GM18858 (cell line): ENCODE data around the gene HS3ST2.

Experiments
- ATAC-seq: cut with Tn5 transposase; IDR thresholded peaks from one replicate; pipeline ENCODE4 v1.9.1; 2021; ENCODE audit not compliant: unreplicated experiment

HS3ST2 gene

DNA sequence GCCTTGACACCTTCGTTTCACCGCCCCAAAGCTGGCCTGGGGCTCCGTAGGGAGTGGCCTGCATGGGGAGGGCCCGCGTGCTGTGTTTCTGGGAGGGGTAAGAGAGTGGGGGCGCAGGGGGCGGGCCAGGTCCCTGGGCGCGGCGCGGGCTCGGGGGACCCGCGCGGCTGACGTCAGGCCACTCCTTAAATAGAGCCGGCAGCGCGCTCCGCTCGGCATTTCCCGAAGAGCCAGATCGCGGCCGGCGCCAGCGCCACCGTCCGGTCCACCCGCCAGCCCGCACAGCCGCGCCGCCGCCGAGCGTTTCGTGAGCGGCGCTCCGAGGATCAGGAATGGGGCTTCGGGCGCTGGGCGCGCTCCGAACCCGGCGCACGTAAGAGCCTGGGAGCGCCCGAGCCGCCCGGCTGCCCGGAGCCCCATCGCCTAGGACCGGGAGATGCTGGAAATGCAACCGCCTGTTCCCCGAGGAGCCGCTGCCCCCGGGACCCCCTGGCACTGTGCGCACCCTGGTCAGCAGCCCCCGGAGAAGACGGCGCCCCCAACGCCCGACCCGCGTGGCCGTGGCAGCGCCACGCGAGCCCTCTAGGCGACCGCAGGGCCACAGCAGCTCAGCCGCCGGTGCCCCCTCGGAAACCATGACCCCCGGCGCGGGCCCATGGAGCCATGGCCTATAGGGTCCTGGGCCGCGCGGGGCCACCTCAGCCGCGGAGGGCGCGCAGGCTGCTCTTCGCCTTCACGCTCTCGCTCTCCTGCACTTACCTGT is at the start of gene HS3ST2:
HS3ST2 (plus strand) TSS at position 215 of the 763 bp plus-strand sequence; CDS start at position 664, 449 bp downstream.
- ATAC-seq = no peak

DNA sequence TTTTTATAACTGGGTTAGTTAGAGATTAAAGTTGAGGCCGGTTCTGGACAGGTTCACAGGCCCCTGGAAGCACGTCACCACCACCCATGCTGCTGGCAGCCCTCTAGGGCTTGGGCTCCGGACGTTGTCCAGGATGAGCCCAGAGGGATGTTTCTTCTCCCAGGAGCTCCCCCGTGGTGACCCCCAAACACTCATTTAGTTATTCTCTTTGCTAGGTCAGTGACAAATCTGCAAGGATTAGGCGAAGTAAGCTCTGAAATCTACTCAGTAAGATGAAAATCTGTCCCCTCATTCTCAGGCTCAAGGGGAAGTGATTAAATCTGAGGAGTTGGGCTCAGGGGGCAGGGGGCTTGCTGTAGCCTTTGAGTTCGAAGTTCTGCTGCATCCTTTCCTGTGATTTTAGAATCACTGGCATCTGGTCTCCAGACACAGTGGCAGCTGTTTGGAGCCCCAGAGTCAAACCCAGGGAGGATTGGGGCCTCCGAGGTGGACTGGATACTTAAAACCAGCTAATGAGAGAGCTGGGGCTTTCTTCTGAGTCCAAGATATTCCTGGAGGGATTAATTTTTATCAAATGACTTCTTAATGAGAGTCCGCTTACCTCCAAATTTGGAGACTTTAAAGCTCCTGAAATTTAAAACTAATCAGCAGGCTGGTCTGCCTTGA is 49.2 kb upstream of the HS3ST2 start:
- no peak for ATAC-seq

DNA sequence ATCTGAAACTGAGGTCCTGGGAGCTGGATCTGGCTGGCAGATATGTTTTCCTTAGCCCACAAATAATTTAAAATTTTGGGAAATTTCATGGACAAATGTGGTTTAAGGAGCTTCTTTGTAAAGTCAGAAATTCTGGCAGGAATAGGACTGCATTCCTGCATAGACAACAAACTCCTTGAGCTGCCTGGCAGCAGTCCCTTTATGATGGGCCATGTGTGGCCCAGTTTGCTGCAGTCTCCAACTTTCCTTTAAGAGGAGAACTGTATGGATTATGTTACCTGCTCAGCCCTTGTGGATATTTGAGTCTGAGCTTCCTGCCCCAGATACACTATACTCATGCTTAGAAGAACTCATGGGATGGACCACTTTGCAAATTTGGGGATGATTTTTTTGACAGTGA is 48.5 kb upstream of the HS3ST2 start:
- no peak for ATAC-seq

DNA sequence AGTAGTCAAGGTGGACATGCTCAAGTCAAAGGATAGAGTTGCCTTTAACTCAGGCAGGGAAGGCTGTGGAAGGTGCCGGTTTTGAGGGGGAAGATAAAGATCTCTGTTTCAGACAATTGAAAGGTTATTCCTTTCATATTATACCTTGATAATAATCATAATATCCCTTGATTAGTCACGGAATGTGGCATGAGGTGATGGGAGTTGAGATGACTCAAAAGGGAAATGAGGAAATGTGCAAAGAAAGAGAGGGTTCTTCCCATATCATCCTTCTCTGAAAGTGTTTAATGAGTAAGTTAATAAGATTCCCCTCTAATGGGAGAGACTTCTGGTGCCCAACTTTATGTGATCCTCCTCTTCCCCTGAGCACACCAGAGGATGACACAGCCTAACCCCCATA is 43.1 kb upstream of the HS3ST2 start:
- ATAC-seq = no peak

DNA sequence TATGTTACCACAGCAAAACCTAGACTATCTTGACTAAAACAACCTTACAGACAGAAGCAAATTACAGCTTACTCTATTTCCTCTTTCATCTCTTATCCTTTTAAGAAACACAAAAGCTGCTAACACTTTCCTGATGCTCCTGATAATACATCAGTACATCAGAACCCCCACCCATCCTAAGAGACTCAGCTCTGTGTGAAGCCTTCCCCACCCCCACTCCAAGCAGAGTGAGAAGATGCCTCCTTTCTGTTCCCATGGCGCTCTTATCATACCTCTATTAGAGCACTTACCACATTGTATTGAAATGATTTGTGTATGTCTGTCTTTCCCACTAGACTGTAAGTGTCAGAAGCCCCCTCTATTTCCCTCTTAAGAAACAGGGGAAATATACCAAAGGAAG is 42.4 kb upstream of the HS3ST2 start:
- no peak for ATAC-seq

DNA sequence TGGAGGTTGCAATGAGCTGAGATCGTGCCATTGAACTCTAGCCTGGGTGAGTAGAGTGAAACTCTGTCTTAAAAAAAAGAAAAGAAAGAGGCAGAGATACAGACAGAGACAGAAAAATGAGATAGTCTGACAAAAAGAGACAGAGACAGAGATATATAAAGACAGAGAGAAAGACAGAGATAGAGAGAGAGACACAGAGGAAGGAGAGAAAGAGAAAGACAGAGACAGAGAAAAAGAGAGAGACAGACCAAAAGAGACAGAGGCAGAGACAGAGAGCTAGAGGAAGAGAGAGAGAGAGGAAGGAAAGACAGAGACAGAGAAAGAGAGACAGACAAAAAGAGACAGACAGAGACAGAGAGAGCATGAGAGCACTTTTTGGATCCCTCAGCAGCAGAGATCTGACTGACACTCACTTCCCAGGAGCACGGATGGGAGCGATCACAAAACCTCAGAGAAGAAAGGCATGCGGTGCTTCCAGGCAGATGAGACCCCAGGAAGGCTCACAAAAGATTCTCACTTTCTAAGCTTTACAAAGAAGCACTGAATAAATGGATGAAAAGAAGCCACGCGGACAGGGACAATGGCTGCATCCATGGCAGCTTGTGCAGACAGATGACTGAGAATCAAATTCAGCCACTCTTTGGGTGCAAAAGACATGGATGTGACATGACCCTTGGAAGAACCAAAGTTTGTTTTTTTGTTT is 38.6 kb upstream of the HS3ST2 start:
- no peak for ATAC-seq

DNA sequence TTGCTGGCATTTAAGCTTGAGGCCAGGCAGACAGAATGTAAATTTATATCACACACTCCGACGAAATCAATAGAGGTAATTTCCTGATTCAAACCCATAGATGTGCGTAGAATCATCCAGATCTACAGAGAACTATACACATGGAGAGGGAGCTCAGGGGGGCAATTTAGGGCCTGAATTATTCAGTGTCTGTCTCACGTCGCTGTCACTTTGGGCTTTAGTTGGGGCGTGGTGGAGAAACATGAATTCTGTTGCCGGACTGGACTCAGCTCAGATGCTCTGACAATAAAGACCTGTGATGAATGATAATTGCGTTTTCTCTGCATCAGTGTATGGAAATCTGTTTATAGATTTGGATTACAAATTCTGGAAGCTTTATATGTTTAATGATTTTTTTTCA is 32.5 kb upstream of the HS3ST2 start:
- no peak for ATAC-seq

DNA sequence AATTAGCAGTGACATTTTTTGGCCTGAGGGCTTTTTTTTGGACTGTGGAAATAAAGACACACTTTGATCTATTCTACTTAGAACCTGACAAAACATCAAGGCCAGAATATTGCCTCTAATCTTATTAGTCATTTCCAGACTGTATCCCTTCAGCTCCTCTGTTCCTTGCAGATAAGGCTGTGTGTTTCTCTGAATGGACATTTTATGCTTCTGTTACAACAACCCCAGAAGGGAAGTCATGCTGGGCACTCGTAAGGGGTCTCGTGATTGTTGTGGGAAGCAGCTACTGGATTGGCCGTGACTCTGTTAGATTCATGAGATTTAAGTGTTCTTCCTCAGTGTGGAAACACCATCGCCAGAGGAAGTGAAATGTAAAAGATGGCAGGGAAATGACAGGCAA is 31.6 kb upstream of the HS3ST2 start:
- no peak for ATAC-seq

DNA sequence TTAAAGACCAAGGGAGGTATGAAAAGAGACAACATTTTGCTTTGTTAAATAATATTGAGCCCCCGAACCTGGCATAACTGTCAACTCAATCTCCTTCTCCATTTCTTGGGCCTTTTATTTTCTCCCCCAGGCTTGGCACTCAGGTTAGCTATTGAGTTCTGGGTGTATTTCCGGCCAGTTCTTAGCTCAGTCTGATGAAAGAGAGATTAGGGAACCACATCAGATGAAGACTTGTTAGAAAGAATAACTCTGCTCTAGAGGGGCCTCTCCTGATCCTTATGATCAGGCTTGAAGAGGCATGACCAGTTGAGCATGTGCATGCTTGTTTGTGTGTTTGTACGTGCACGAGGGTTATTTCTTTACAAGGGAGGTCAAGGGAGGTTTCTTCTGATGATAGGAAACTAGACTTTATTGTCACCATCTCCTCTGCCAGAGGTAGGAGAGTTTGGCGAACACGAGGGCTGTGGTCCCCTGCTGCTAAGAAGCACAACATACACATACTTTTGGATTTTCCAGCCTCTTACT is 29.2 kb upstream of the HS3ST2 start:
- no peak for ATAC-seq

DNA sequence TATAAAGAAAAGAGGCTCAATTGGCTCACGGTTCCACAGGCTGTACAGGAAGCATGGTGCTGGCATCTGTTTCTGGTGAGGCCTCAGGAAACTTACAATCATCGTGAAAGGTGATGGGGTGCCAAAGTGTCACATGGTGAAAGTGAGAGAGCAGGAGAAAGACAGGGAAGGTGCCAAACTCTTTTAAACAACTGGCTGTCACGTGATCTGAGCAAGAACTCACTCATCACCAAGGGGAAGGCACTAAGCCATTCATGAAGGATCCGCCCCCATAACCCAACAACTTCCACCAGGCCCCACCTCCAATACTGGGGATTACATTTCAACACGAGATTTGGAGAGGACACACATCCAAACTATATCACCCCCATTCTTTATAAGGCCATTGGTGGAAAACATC is 28.4 kb upstream of the HS3ST2 start:
- no peak for ATAC-seq

DNA sequence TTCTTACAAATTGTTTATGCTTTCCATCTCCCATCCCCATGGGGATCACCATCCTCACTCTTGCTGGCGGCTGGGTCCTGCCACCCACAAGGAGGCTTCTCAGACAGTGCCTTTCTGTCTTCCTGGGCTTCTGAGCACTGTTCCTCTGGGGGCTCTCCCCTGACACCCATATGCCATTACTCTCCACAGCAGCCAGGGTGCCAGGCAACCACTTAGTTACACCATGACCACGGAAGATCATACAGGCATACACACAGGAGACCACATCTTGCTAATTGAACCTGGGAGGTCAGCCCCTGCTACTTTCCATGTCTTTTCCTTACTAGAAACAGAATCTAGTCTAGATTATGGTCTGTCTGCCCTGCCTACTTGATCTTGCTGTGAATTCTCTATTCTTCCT is 27.7 kb upstream of the HS3ST2 start:
- no peak for ATAC-seq

DNA sequence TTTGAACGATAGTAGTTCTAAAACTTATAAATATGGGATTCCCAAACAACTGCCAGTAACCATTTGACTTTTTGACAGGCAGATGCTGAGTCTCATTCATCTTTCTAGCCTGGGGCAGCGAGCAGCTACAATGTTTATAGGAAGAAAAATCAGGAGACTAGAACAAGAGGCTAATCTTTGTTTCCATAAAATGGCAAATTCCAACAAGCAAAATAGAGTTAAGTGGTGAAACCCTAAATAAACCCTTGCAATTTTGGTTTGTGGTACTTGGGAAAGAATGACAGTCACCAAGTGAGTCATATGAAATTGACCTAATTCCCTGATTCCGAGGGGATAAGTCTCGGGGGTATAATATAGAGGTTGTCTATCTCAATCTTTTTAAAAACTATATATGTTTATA is 27.3 kb upstream of the HS3ST2 start:
- no peak for ATAC-seq

DNA sequence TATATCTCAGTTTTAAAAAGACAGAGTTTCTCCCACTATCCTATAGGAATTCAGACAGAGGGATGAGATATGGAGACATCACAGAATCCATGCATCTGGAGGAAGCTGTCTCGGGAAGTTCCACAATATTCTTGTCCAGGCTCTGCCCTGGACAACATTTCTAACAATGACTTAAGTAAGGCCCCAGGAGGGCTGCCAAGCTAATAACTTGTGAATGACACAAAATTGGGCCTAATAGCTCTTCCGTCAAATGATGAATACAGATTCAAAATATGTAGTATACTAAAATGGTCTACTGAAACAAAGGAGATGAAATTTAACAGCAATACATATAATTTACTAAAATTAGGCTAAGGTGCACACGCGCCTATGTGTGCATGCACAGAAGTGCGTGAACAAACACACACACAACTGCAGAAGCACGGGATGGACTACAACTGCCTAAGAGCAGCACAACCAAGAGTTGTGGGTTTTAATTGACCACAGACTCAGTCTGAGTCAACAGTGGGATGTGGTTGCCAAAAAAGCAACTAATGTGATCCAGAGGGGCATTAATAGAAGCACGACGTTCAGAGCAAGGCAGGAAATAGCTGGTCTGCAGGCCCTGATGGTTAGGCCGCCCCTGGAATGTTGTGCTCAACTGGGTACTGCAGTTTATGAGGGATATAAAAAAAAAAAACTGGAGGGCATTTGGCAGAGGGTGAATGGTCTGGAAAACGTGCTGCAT is 26.3 kb upstream of the HS3ST2 start:
- no peak for ATAC-seq

DNA sequence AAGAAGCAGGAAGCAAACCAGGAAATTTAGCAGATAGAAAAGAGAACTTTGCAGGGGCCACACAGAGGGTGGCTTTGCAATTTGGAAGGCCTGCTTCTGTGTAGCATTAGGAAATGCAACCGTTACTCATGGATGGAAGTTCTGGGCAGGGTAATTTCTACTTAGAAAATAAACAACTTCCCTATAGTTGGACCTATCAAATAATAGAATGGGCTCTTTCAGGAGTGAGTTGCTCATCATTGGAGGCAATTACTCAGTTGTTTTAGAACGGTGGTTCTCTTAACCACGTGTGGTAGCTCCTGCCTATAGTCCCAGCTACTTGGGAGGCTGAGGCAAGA is 25.8 kb upstream of the HS3ST2 start:
- no peak for ATAC-seq

DNA sequence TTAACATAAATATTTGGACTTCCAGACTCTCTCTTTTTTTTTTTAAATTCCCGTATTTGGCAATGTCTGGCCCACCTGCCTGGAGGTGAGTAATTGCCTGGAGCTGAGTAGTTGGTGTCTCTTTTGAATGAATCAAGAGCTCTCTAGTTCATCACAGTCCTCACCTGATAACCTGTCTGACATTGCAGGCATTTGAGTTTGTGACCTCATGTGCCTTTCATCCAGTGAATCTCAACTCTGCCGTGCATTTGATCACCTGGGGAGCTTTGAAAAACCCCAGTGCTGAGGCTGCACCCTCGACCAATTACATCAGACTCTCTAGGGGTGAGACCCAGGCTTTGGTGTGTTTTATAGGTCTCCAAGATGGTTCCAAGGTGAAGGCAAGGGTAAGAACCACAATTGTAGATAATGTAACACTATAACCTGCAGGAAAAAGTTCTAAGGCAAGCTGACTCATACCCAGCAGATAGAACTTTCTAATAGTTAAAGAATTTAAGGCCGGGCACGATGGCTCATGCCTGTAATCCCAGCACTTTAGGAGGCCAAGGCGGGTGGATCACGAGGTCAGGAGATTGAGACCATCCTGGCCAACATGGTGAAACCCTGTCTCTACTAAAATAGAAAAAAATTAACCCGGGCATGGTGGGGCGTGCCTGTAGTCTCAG is 24.5 kb upstream of the HS3ST2 start:
- no peak for ATAC-seq

DNA sequence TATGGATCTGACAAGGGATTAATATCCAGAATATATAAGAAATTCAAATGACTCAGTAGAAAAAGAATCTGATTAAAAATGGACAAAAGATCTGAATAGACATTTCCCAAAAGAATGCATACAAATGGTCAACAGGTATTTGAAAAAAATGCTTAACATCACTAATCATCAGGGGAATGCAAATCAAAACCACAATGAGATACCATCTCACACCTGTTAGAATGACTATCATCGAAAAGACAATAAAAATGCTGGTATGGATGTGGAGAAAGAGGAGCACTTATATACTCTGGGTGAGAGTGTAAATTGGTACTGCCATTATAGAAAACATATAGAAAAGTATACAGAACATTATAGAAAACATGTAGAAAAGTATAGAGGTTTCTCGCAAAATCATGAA is 16.4 kb upstream of the HS3ST2 start:
- no peak for ATAC-seq

DNA sequence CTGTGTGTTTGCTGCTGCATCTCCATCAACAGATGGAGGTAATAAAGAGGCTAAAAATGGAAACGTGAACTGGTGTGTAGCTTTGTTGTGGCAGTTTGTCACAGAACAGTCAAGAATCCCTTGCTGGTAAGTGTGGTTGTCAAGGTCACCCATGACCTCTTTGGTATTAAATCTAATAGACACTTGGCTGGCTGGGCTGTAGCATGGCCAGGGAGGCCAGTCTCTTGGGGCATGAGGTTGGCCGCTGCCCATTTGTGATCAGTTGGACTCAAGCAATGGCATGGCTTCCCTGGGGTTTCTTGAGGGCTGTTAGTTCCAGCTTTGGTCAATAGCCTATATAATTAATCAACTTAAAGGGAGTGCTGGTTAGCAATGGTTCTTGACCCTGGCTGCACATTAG is 14.8 kb upstream of the HS3ST2 start:
- ATAC-seq = no peak

DNA sequence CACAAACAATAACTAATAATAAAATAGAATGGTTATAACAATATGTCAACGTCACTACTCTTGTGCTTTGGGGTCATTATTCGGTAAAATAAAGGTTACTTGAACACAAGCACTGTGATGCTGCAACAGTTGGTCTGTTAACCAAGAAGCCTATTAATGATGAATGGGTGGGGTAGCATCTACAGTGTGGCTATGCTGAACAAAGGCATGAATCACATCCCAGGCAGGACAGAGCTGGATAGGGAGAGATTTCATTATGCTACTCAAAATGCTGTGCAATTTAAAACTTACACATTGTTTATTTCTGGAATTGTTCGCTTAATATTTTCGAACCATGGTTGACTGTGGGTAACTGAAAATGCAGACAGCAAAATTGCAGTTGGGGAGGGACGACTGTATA is 9.1 kb upstream of the HS3ST2 start:
- ATAC-seq = no peak

DNA sequence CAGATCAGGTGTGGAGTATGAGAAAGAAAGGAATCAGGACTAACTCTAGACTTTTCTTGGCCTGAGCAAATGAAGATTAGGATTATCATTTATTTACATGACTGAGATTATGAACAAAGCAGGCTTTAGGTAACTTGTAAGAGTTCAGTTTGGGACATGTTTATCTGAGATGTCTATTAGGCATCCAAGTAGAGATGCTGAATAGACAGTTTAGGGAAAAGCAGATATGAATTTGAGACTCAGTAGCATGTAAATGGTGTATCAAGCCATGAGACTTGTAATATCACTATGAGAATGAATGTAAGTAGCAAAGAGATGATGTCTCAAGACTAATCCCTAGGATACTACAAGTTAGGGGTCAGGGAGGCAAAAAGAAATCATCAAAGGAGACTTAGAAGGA is 8.6 kb upstream of the HS3ST2 start:
- no peak for ATAC-seq

DNA sequence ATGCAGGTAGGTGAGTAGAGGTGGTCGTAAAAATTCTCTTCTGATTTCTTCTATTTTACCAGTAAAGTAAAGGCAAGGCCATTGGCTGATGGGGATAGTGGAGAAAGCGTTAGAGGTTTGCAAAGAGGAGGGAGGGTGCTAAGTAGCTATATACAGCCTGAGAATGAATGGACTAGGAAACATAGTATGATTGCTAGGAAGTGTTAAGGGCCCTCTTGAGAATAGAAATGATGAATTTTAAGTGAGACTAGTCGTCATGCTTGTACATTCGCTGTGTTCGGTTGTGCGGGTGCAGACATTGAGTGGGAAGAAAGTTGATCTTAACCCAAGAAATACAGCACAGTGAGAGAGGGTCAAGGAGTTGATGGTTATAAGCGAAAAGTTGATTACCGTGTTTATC is 7.2 kb upstream of the HS3ST2 start:
- no peak for ATAC-seq

DNA sequence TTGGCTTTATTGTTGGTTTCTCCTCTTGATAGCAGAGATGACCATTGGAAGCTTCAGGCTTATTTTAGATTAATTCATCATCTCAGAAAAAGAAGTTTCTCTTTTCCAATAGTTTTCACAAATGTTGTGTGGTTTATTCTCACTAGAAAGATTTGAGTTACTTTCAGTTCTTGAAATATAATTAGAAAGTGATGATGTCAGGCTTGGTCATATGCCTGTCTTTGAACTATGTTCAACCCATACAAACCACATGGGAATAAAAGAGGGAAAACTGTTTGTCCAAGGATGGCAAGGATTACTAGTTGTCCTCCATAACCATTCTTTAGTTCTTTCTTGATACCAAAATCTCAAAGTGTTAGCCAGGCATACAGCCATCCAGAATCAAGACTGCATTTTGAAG is 3.7 kb upstream of the HS3ST2 start:
- no peak for ATAC-seq
